HCT116 (cell line): ENCODE data around the gene CTCFL. TPM values are rescaled to one million over a fixed set of nuclear protein-coding genes. Genes with fewer than 3 reads are reported as not detected.

Experiments used
- ATAC-seq: fragments of 200-7000 bp; cut with Tn5 transposase; 2 replicates; pipeline ENCODE4 v1.9.1; 2020; ENCODE audit warnings: mild to moderate bottlenecking, moderate library complexity
- BruUV-seq: library from RNA; stranded (reverse); fragments of 400-500 nt; replicated peaks from 2 replicates; lab custom pipeline; 2021; lab: Mats Ljungman, UMichigan
- CTCF ChIA-PET: fragments of 300-600 bp; sonication (Branson Sonifier 250); formaldehyde crosslinking; loops from one replicate; lab custom pipeline; 2021; ENCODE audit warnings: antibody characterized with exemption; lab: Charles Lee
- POLR2A ChIA-PET: fragments of 300-600, 350-600 bp; sonication (Branson Sonifier 250); formaldehyde crosslinking; loops from one replicate; lab custom pipeline; 2021; ENCODE audit warnings: antibody characterized with exemption; lab: Charles Lee
- RAD21 ChIA-PET, 2 experiments: fragments of 300-600 bp; sonication (Branson Sonifier 250); formaldehyde crosslinking; loops; one replicate each; lab custom pipeline; 2023; ENCODE audit warnings: low total read pairs in 2 of 2; ENCODE audit not compliant: uncharacterized antibody in 2 of 2, unreplicated experiment in 2 of 2, low non-redundant PET in 1 of 2; lab: Charles Lee
- DNase-seq: peaks from one replicate; pipeline ENCODE4 v3.0.0-alpha.2; 2010; ENCODE audit warnings: low read depth, low spot score
- H2AFZ ChIP-seq: fragments of 200-600 bp; shearing (Covaris generic), sonication (generic); 2 replicates; pipeline ENCODE4 v1.6.1; 2017; ENCODE audit warnings: low read depth, mixed run types, mixed read lengths, antibody characterized with exemption, low read length; ENCODE audit not compliant: poor library complexity, severe bottlenecking
- H3K27ac ChIP-seq: 2 replicates; pipeline ENCODE4 v1.5.1; 2012; ENCODE audit warnings: low read depth, low read length
- H3K27me3 ChIP-seq: fragments of 200-600 bp; sonication (generic); 2 replicates; pipeline ENCODE4 v1.6.1; 2016; ENCODE audit warnings: mixed run types, low read length, mixed read lengths; ENCODE audit not compliant: insufficient read depth
- H3K36me3 ChIP-seq, 2 experiments: fragments of 200-500 bp in 1 of 2; fragments of 200-600 bp in 1 of 2; sonication (Bioruptor generic) in 1 of 2; sonication (generic) in 1 of 2; 2 replicates each; pipeline versions ENCODE4 v1.5.1 to v1.6.1; 2014 to 2016; ENCODE audit warnings: low read length in 2 of 2, inconsistent platforms in 1 of 2, mixed read lengths in 1 of 2, mixed run types in 1 of 2; ENCODE audit not compliant: insufficient read depth in 2 of 2, control insufficient read depth in 1 of 2
- H3K4me1 ChIP-seq, 2 experiments: fragments of 200-600 bp in 1 of 2; sonication (generic) in 1 of 2; 2 replicates each; pipeline versions ENCODE4 v1.5.1 to v1.6.1; 2012 to 2017; ENCODE audit warnings: low read length in 2 of 2, inconsistent platforms in 1 of 2, mild to moderate bottlenecking in 1 of 2, mixed read lengths in 1 of 2, mixed run types in 1 of 2, moderate library complexity in 1 of 2; ENCODE audit not compliant: insufficient read depth in 2 of 2, control insufficient read depth in 1 of 2
- H3K4me2 ChIP-seq: fragments of 200-600 bp; sonication (generic); 2 replicates; pipeline ENCODE4 v1.6.1; 2017; ENCODE audit warnings: mixed run types, low read length, mixed read lengths
- H3K4me3 ChIP-seq, 2 experiments: fragments of 200-600 bp in 1 of 2; sonication (generic) in 1 of 2; replicated peaks in 1 of 2; 2 replicates each; pipeline ENCODE4 v1.5.1; 2011 to 2016; ENCODE audit warnings: low read length in 2 of 2, control low read depth in 1 of 2, low read depth in 1 of 2, mild to moderate bottlenecking in 1 of 2, mixed read lengths in 1 of 2, mixed run types in 1 of 2
- H3K79me2 ChIP-seq: fragments of 200-600 bp; sonication (generic); 2 replicates; pipeline ENCODE4 v1.6.1; 2017; ENCODE audit warnings: mild to moderate bottlenecking, mixed run types, low read length, moderate library complexity, mixed read lengths; ENCODE audit not compliant: insufficient read depth
- H3K9ac ChIP-seq: fragments of 200-600 bp; sonication (generic); 2 replicates; pipeline ENCODE4 v1.6.1; 2016; ENCODE audit warnings: low read length, mixed read lengths
- H3K9me2 ChIP-seq: fragments of 200-600 bp; sonication (generic), shearing (Covaris generic); 2 replicates; pipeline ENCODE4 v1.6.1; 2017; ENCODE audit warnings: mixed run types, mild to moderate bottlenecking, moderate library complexity; ENCODE audit not compliant: insufficient read depth
- H3K9me3 ChIP-seq, 2 experiments: fragments of 200-500 bp in 1 of 2; fragments of 200-600 bp in 1 of 2; sonication (Bioruptor generic) in 1 of 2; sonication (generic) in 1 of 2; 2 replicates each; pipeline ENCODE4 v1.6.1; 2014 to 2017; ENCODE audit warnings: low read length in 2 of 2, mixed read lengths in 2 of 2, inconsistent platforms in 1 of 2, low read depth in 1 of 2, mild to moderate bottlenecking in 1 of 2, mixed run types in 1 of 2, moderate library complexity in 1 of 2; ENCODE audit not compliant: control insufficient read depth in 1 of 2, insufficient read depth in 1 of 2
- H4K20me1 ChIP-seq: fragments of 200-600 bp; sonication (generic), shearing (Covaris generic); 2 replicates; pipeline ENCODE4 v1.6.1; 2017; ENCODE audit warnings: mixed run types, mild to moderate bottlenecking, moderate library complexity; ENCODE audit not compliant: insufficient read depth
- EGR1 ChIP-seq: IDR thresholded peaks from 2 replicates; pipeline ENCODE4 v1.6.1; 2012; ENCODE audit warnings: low read depth
- EZH2phosphoT487 ChIP-seq: fragments of 200-600 bp; IDR thresholded peaks from 2 replicates; pipeline ENCODE4 v1.6.1; 2018; ENCODE audit warnings: antibody characterized with exemption, borderline replicate concordance
- JUND ChIP-seq: IDR thresholded peaks from 2 replicates; pipeline ENCODE4 v1.6.1; 2012
- POLR2AphosphoS5 ChIP-seq: IDR thresholded peaks from 2 replicates; pipeline ENCODE4 v1.6.1; 2011; ENCODE audit warnings: mild to moderate bottlenecking, low read depth, low read length, moderate library complexity
- RAD21 ChIP-seq: IDR thresholded peaks from 2 replicates; pipeline ENCODE4 v1.6.1; 2012; ENCODE audit warnings: low read depth, mild to moderate bottlenecking
- SRF ChIP-seq: IDR thresholded peaks from 2 replicates; pipeline ENCODE4 v1.6.1; 2012; ENCODE audit warnings: low read depth
- YY1 ChIP-seq: IDR thresholded peaks from 2 replicates; pipeline ENCODE4 v1.6.1; 2011; ENCODE audit warnings: low read length, low read depth, moderate library complexity, mild to moderate bottlenecking; ENCODE audit not compliant: insufficient replicate concordance; ENCODE audit errors: extremely low read depth
- ZBTB33 ChIP-seq: IDR thresholded peaks from 2 replicates; pipeline ENCODE4 v1.6.1; 2011; ENCODE audit warnings: mild to moderate bottlenecking, low read length, moderate library complexity; ENCODE audit not compliant: insufficient replicate concordance; ENCODE audit errors: extremely low read depth
- ZFX ChIP-seq: fragments of 450-650 bp; IDR thresholded peaks from 2 replicates; pipeline ENCODE4 v1.6.1; 2017
- intact Hi-C: fragments of 100-400 bp; cut with micrococcal nuclease; formaldehyde crosslinking; loops from 2 replicates; pipeline ENCODE4 v1.10.0; 2022
- total RNA-seq: library from RNA; stranded (reverse); gene quantifications from one replicate; pipeline ENCODE4 v1.2.1, GENCODE V29; 2021; ENCODE audit not compliant: unreplicated experiment
- TF ChIP-seq, protein P1 (sequence below): IDR thresholded peaks from 2 replicates; pipeline ENCODE4 v1.6.1; 2012
- TF ChIP-seq, protein P2 (sequence below): IDR thresholded peaks from 2 replicates; pipeline ENCODE4 v1.6.1; 2012

CTCFL gene
- total RNA-seq, 1 experiment from 2014 or later, result 0.34 TPM

GRCh38 chr20:57539889-57540288, 14.9 kb upstream of the CTCFL start:
- DNase-seq (no peak), ATAC-seq (no peak)
- ChIA-PET POLR2A (no interaction called here), RAD21 (no interaction called here), CTCF (no interaction called here)
- TF ChIP-seq RAD21, result no peak
- TF ChIP-seq ZFX, result no peak
- TF ChIP-seq, protein P1, sequence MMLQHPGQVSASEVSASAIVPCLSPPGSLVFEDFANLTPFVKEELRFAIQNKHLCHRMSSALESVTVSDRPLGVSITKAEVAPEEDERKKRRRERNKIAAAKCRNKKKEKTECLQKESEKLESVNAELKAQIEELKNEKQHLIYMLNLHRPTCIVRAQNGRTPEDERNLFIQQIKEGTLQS, result no peak
- no peak for TF ChIP-seq EZH2phosphoT487
- TF ChIP-seq YY1, result no peak
- no peak for TF ChIP-seq POLR2AphosphoS5
- TF ChIP-seq JUND, result no peak
- TF ChIP-seq ZBTB33, result no peak
- TF ChIP-seq SRF, result no peak
- no peak for TF ChIP-seq EGR1
- TF ChIP-seq, protein P2, sequence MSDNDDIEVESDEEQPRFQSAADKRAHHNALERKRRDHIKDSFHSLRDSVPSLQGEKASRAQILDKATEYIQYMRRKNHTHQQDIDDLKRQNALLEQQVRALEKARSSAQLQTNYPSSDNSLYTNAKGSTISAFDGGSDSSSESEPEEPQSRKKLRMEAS, result no peak
- no peak overlapping the region for H2AFZ ChIP-seq
- H3K9me2 ChIP-seq, result no peaks in the 10 kb centered on the region
- H3K9ac ChIP-seq, result no peak overlapping the region
- H3K27me3 ChIP-seq, result peaks cover 70% of the 10 kb centered on the region
- H4K20me1 ChIP-seq, result no peaks in the 10 kb centered on the region
- intact Hi-C loops, result no loop called here
- no peaks in the 10 kb centered on the region for H3K36me3 ChIP-seq
- no peaks in the 10 kb centered on the region for H3K4me1 ChIP-seq
- no peaks in the 10 kb centered on the region for H3K9me3 ChIP-seq
- H3K79me2 ChIP-seq, result no peaks in the 10 kb centered on the region
- BruUV-seq, result no TSS peak
- H3K4me3 ChIP-seq, result no peak overlapping the region
- H3K27ac ChIP-seq, result no peak overlapping the region
- no peak overlapping the region for H3K4me2 ChIP-seq
